Measurements from ENCODE around the gene YPEL1. TPM values are rescaled to one million over a fixed set of nuclear protein-coding genes. Genes with fewer than 3 reads are reported as not detected.

The YPEL1 gene
- total and polyA plus RNA-seq, 4 donors: 1.6 to 15.1 (median 3.5) TPM

- no peak for TF ChIP-seq CTCF (IDR thresholded peaks at IDR 0.05; ENCODE audit: control extremely low read depth, extremely low read depth)
- Histone ChIP-seq H3K27me3 (ENCODE audit: control insufficient read depth in 3 of 3, insufficient read depth in 3 of 3, low read length in 2 of 3) (no peaks in the 10 kb centered on the region), H3K27ac (ENCODE audit: low read depth in 1 of 2, low read length in 1 of 2) (no peak overlapping the region), H3K4me3 (no peak overlapping the region), H3K36me3 (ENCODE audit: control insufficient read depth in 4 of 4, insufficient read depth in 4 of 4, low read length in 4 of 4) (peaks cover 4 to 75% (median 14%) of the 10 kb centered on the region in 4 donors), H3K9ac (ENCODE audit: insufficient read depth in 1 of 2, low read length in 2 of 2) (no peak overlapping the region), H3K9me3 (ENCODE audit: control insufficient read depth in 4 of 4, insufficient read depth in 3 of 4, low read length in 3 of 4) (no peaks in the 10 kb centered on the region), H3K4me1 (ENCODE audit: control insufficient read depth in 5 of 5, insufficient read depth in 5 of 5, low read length in 5 of 5) (no peaks in the 10 kb centered on the region)
- 82 to 83% methylated on average over 8 of the region's 8 CpGs for WGBS, 2 donors
- no peak for ATAC-seq (ENCODE audit: insufficient read depth, low FRiP score)
- DNase-seq: no peak
Observed at GRCh38 chr22:21685164-21685513, 50.5 kb downstream of the YPEL1 start.

GRCh38 chr22:21684492-21685163, 51.0 kb downstream of the YPEL1 start:
- Histone ChIP-seq H3K27ac (ENCODE audit: low read depth in 1 of 2, low read length in 1 of 2) (no peak overlapping the region), H3K4me3 (no peak overlapping the region), H3K36me3 (ENCODE audit: control insufficient read depth in 4 of 4, insufficient read depth in 4 of 4, low read length in 4 of 4) (peaks cover 2 to 71% (median 13%) of the 10 kb centered on the region in 4 donors), H3K27me3 (ENCODE audit: control insufficient read depth in 3 of 3, insufficient read depth in 3 of 3, low read length in 2 of 3) (no peaks in the 10 kb centered on the region), H3K9me3 (ENCODE audit: control insufficient read depth in 4 of 4, insufficient read depth in 3 of 4, low read length in 3 of 4) (no peaks in the 10 kb centered on the region), H3K9ac (ENCODE audit: insufficient read depth in 1 of 2, low read length in 2 of 2) (no peak overlapping the region), H3K4me1 (ENCODE audit: control insufficient read depth in 5 of 5, insufficient read depth in 5 of 5, low read length in 5 of 5) (no peaks in the 10 kb centered on the region)
- WGBS, 2 donors: 95 to 97% methylated on average over 19 of the region's 19 CpGs
- no peak for TF ChIP-seq CTCF (IDR thresholded peaks at IDR 0.05; ENCODE audit: control extremely low read depth, extremely low read depth)
- no peak for DNase-seq
- no peak for ATAC-seq (ENCODE audit: insufficient read depth, low FRiP score)

- TF ChIP-seq CTCF (IDR thresholded peaks at IDR 0.05; ENCODE audit: control extremely low read depth, extremely low read depth): no peak
- DNase-seq (no peak), ATAC-seq (ENCODE audit: insufficient read depth, low FRiP score) (no peak)
- H3K9me3 ChIP-seq (ENCODE audit: control insufficient read depth in 4 of 4, insufficient read depth in 3 of 4, low read length in 3 of 4): no peaks in the 10 kb centered on the region
- H3K9ac ChIP-seq (ENCODE audit: insufficient read depth in 1 of 2, low read length in 2 of 2): no peak overlapping the region
- peaks cover 0 to 64% (median 11%) of the 10 kb centered on the region in 4 donors for H3K36me3 ChIP-seq (ENCODE audit: control insufficient read depth in 4 of 4, insufficient read depth in 4 of 4, low read length in 4 of 4)
- no peak overlapping the region for H3K27ac ChIP-seq (ENCODE audit: low read depth in 1 of 2, low read length in 1 of 2)
- no peaks in the 10 kb centered on the region for H3K27me3 ChIP-seq (ENCODE audit: control insufficient read depth in 3 of 3, insufficient read depth in 3 of 3, low read length in 2 of 3)
- H3K4me3 ChIP-seq: no peak overlapping the region
- no peaks in the 10 kb centered on the region for H3K4me1 ChIP-seq (ENCODE audit: control insufficient read depth in 5 of 5, insufficient read depth in 5 of 5, low read length in 5 of 5)
- 93 to 94% methylated on average over 7 of the region's 7 CpGs for WGBS, 2 donors
Observed at GRCh38 chr22:21683401-21683811, 52.2 kb downstream of the YPEL1 start.

All from lung (tissue), 12 donors.